WTC11 (cell line): ENCODE results near the gene AJM1. TPM values are rescaled to one million over a fixed set of nuclear protein-coding genes. Genes with fewer than 3 reads are reported as not detected.

Experiments used
- ATAC-seq: fragments of 200-7000 bp; cut with Tn5 transposase; 2 replicates; pipeline ENCODE4 v1.10.0; 2021; ENCODE audit warnings: mild to moderate bottlenecking, moderate library complexity
- CTCF ChIA-PET: fragments of 300-600 bp; sonication (Branson Sonifier 250); formaldehyde crosslinking; loops from one replicate; lab custom pipeline; 2021; ENCODE audit warnings: antibody characterized with exemption; lab: Charles Lee
- POLR2A ChIA-PET: fragments of 350-600 bp; sonication (Branson Sonifier 250); formaldehyde crosslinking; loops from one replicate; lab custom pipeline; 2021; ENCODE audit warnings: antibody characterized with exemption; lab: Charles Lee
- DNase-seq: peaks from one replicate; pipeline ENCODE4 v3.0.0; 2021; ENCODE audit warnings: low spot score
- H3K27ac Mint-ChIP-seq: 2 replicates; pipeline ENCODE4 v1.8.0; 2021; ENCODE audit warnings: mixed read lengths
- H3K27me3 Mint-ChIP-seq: 2 replicates; pipeline ENCODE4 v1.8.0; 2021; ENCODE audit warnings: low read depth, mild to moderate bottlenecking, moderate library complexity, mixed read lengths
- H3K36me3 Mint-ChIP-seq: 2 replicates; pipeline ENCODE4 v1.8.0; 2021; ENCODE audit warnings: mixed read lengths
- H3K4me1 Mint-ChIP-seq: 2 replicates; pipeline ENCODE4 v1.8.0; 2022; ENCODE audit warnings: mixed read lengths
- H3K4me3 Mint-ChIP-seq: 2 replicates; pipeline ENCODE4 v1.8.0; 2021; ENCODE audit warnings: mild to moderate bottlenecking, moderate library complexity, mixed read lengths
- H3K9me3 Mint-ChIP-seq: 2 replicates; pipeline ENCODE4 v1.8.0; 2021; ENCODE audit warnings: mixed read lengths
- ARID4B ChIP-seq: sonication (generic); formaldehyde crosslinking; IDR thresholded peaks from 2 replicates; pipeline ENCODE4 v1.8.0; 2023; ENCODE audit warnings: missing genetic modification reagents, mild to moderate bottlenecking, borderline replicate concordance
- CREM ChIP-seq: sonication (generic); formaldehyde crosslinking; IDR thresholded peaks from 2 replicates; pipeline ENCODE4 v1.8.1; 2022; ENCODE audit warnings: mild to moderate bottlenecking, missing genetic modification reagents, moderate library complexity
- E2F1 ChIP-seq: sonication (generic); formaldehyde crosslinking; IDR thresholded peaks from 2 replicates; pipeline ENCODE4 v1.8.0; 2022; ENCODE audit warnings: mild to moderate bottlenecking, missing genetic modification reagents
- EMX1 ChIP-seq: fragments of 250-450 bp; sonication (Bioruptor Pico); IDR thresholded peaks from 2 replicates; pipeline ENCODE4 v1.8.0; 2021; ENCODE audit warnings: mild to moderate bottlenecking
- GTF2I ChIP-seq: fragments of 250-450 bp; sonication (Bioruptor Pico); conservative IDR thresholded peaks from 2 replicates; pipeline ENCODE4 v1.4.0; 2021; ENCODE audit warnings: mild to moderate bottlenecking
- MLX ChIP-seq: sonication (generic); formaldehyde crosslinking; IDR thresholded peaks from 2 replicates; pipeline ENCODE4 v1.8.1; 2023; ENCODE audit warnings: mild to moderate bottlenecking, missing genetic modification reagents, moderate library complexity
- MXD4 ChIP-seq: fragments of 250-450 bp; sonication (Bioruptor Pico); IDR thresholded peaks from 2 replicates; pipeline ENCODE4 v1.8.0; 2021; ENCODE audit warnings: mild to moderate bottlenecking, moderate library complexity, borderline replicate concordance
- PRDM15 ChIP-seq: sonication (generic); formaldehyde crosslinking; IDR thresholded peaks from 2 replicates; pipeline ENCODE4 v1.8.0; 2022; ENCODE audit warnings: missing genetic modification reagents
- USF1 ChIP-seq: sonication (generic); formaldehyde crosslinking; IDR thresholded peaks from 2 replicates; pipeline ENCODE4 v1.8.0; 2022; ENCODE audit warnings: mild to moderate bottlenecking, missing genetic modification reagents
- ZNF219 ChIP-seq: sonication (generic); formaldehyde crosslinking; IDR thresholded peaks from 2 replicates; pipeline ENCODE4 v1.8.0; 2023; ENCODE audit warnings: missing genetic modification reagents, mild to moderate bottlenecking, borderline replicate concordance
- ZNF263 ChIP-seq: sonication (generic); formaldehyde crosslinking; IDR thresholded peaks from 2 replicates; pipeline ENCODE4 v1.8.1; 2022; ENCODE audit warnings: low read depth, mild to moderate bottlenecking, moderate library complexity, missing genetic modification reagents
- ZNF317 ChIP-seq: sonication (generic); formaldehyde crosslinking; IDR thresholded peaks from 2 replicates; pipeline ENCODE4 v1.8.1; 2023; ENCODE audit warnings: low read depth, mild to moderate bottlenecking, moderate library complexity, missing genetic modification reagents, borderline replicate concordance
- ZNF416 ChIP-seq: fragments of 250-450 bp; sonication (Bioruptor Pico); IDR thresholded peaks from 2 replicates; pipeline ENCODE4 v1.9.0; 2021; ENCODE audit warnings: mild to moderate bottlenecking, inconsistent platforms
- ZNF512 ChIP-seq: sonication (generic); formaldehyde crosslinking; IDR thresholded peaks from 2 replicates; pipeline ENCODE4 v1.8.1; 2022; ENCODE audit warnings: missing genetic modification reagents, borderline replicate concordance
- ZSCAN18 ChIP-seq: fragments of 250-450 bp; sonication (Bioruptor Pico); IDR thresholded peaks from 2 replicates; pipeline ENCODE4 v2.1.2; 2022; ENCODE audit warnings: mild to moderate bottlenecking, moderate library complexity
- total RNA-seq: library from RNA; stranded (reverse); gene quantifications from 3 replicates; pipeline ENCODE4 v1.2.3, GENCODE V29; 2021

The AJM1 gene
- total RNA-seq, 1 experiment from 2014 or later: 1.6 TPM

GRCh38 chr9:136857166-136857565 is 14.9 kb downstream of the AJM1 start (continued):
- TF ChIP-seq ARID4B (CRISPR knock-in tag): no peak

- POLR2A ChIA-PET: no interaction called here
- ATAC-seq: no peak
Observed at GRCh38 chr9:136857581-136858412, 15.5 kb downstream of the AJM1 start.

More at GRCh38 chr9:136857581-136858412, 15.5 kb downstream of the AJM1 start:
- CTCF ChIA-PET: interaction anchor here (0.8 to 3.0 kb wide), 3 partner anchors 14 to 57 kb away, joined by 3 to 13 read pairs (median 4); partner anchors contain the start of gene AJM1
- Mint-ChIP-seq H3K4me3 (no peak overlapping the region), H3K4me1 (no peaks in the 10 kb centered on the region), H3K27ac (no peak overlapping the region), H3K9me3 (no peaks in the 10 kb centered on the region), H3K27me3 (no peaks in the 10 kb centered on the region), H3K36me3 (0 out of 2 replicates have a peak, but pooled peaks cover 3% of the 10 kb centered on the region)
- peak; percentile 12 for DNase-seq
- TF ChIP-seq MLX (CRISPR knock-in tag) (no peak), ZSCAN18 (CRISPR knock-in tag) (no peak), ZNF317 (CRISPR knock-in tag) (no peak), USF1 (CRISPR knock-in tag) (no peak), PRDM15 (CRISPR knock-in tag) (no peak), ZNF219 (CRISPR knock-in tag) (no peak), E2F1 (CRISPR knock-in tag) (no peak), GTF2I (CRISPR knock-in tag) (no peak), ZNF416 (CRISPR knock-in tag) (no peak), ZNF512 (CRISPR knock-in tag) (no peak), ZNF263 (no peak), CREM (CRISPR knock-in tag) (no peak), EMX1 (CRISPR knock-in tag) (no peak), MXD4 (CRISPR knock-in tag) (no peak)
